DLD1 (cell line): ENCODE data around the gene C4A.
"Not testable (repeated sequence)": the region's sequence is repeated elsewhere in the genome, so short reads cannot be mapped to it uniquely, and the experiment has no call there.

Source experiments
- in situ Hi-C: cut with HindIII; loops from 2 replicates; pipeline ENCODE4 v1.10.0; 2017; ENCODE audit warnings: low sequenced_read_pairs

The C4A gene

GRCh38 chr6:31958741-31959739 is 22.8 kb upstream of the C4A start, which contains the start of the genes NELFE and SKIC2:
Gene NELFE, minus strand, starts transcription at chr6:31958971. Its CDS starts 525 bp downstream, at chr6:31958446.
Gene SKIC2, plus strand, starts transcription at chr6:31959175. Its CDS starts 18 bp downstream, at chr6:31959193.
- in situ Hi-C loops: no loop called here

DNA sequence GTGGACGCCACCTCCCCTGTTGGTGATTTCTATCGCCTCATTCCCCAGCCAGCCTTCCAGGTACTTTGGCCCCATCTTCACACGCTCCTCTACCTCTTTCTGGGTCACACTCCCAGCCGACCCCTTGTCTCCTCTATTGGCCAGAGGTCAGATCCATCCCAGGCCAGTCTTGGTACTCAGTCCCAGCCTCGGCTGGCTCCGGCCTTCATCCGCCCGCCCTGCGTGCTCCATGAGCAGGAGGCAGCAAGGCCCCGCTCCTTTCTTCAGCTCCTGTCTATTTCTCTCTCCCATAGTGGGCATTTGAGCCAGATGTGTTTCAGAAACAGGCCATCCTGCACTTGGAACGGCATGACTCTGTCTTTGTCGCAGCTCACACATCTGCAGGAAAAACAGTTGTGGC is 20.2 kb upstream of the C4A start:
- in situ Hi-C loops: no loop called here

GRCh38 chr6:31963921-31964320 is 17.9 kb upstream of the C4A start:
- in situ Hi-C loops: no loop called here

DNA sequence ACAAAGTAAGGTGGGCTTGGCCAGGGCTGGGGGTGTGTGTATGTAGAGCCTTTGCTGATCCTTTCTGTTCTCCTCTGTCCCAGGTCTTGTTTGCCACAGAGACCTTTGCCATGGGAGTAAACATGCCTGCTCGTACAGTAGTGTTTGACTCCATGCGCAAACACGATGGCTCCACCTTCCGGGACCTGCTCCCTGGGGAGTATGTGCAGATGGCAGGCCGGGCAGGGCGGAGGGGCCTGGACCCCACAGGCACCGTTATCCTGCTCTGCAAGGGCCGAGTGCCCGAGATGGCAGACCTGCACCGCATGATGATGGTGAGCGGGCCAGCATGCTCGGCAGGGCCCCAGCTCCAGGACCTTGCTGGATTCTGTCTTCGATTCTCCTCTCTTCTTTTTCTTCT is 16.2 kb upstream of the C4A start:
- in situ Hi-C loops: no loop called here

- in situ Hi-C loops: no loop called here
Observed at GRCh38 chr6:31966506-31966905, 15.4 kb upstream of the C4A start.

DNA sequence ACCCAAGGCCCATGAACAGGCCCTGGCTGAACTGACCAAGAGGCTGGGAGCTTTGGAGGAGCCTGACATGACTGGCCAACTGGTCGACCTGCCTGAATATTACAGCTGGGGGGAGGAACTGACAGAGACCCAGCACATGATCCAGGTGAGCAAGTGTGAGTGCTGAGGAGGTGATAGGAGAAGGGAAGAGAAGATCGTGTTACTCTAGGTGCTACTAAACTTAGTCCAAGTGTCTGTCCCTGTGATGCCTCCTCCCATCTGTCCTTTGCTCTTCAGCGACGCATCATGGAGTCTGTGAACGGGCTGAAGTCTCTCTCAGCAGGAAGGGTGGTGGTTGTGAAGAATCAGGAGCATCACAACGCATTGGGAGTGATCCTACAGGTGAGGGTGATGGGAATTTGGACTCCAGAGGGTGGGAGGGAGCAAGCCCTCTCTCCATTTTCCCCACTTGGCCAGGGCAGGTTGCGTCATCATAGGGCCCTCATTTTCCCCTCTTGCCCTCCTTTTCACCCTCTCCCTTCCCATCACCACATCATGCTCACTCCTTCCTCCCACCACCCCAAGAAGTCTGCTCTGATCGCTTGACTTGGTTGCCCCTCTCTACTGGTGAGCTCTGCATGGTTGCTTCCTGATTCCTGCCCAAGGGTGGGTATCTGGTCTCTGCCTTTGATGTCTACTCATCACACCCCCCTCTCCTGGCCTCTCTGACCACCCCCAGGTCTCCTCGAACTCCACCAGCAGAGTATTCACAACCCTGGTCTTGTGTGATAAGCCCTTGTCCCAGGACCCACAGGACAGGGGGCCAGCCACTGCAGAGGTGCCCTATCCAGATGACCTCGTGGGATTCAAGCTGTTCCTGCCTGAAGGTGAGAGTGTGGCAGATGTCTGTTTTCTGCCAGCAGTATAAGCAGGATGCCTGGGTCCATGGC is 14.6 kb upstream of the C4A start:
- in situ Hi-C loops: no loop called here

DNA sequence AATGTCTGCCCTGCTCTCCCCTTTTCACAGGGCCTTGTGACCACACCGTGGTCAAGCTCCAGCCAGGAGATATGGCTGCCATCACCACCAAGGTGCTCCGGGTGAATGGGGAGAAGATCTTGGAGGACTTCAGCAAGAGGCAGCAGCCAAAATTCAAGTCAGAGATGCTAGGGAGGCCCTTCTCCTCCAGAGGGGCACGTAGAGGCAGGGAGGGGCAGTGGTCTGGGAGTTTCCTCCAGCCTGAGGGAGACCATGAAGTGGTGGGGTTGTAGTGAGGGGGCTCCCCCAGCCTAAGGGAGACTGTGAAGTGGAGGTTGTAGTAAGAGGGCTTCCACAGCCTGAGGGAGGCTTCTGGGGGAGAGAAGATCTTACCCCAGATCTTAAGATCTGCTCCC is 13.9 kb upstream of the C4A start:
- in situ Hi-C loops: no loop called here

DNA sequence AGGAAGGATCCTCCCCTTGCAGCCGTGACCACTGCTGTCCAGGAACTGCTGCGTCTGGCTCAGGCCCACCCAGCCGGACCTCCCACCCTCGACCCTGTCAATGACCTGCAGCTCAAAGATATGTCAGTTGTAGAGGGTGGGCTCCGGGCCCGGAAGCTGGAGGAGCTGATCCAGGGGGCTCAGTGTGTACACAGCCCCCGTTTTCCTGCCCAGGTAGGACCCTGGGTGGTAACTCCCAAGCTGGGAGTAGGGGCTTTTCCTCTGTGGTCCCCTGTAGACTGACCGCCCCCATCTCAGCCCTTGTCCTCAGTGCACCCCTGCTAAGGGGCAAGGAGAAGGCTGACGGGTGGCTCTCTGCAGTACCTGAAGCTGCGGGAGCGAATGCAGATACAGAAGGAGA is 13.5 kb upstream of the C4A start:
- in situ Hi-C loops: no loop called here

GRCh38 chr6:31968791-31969711 is 12.8 kb upstream of the C4A start:
- in situ Hi-C loops: no loop called here

DNA sequence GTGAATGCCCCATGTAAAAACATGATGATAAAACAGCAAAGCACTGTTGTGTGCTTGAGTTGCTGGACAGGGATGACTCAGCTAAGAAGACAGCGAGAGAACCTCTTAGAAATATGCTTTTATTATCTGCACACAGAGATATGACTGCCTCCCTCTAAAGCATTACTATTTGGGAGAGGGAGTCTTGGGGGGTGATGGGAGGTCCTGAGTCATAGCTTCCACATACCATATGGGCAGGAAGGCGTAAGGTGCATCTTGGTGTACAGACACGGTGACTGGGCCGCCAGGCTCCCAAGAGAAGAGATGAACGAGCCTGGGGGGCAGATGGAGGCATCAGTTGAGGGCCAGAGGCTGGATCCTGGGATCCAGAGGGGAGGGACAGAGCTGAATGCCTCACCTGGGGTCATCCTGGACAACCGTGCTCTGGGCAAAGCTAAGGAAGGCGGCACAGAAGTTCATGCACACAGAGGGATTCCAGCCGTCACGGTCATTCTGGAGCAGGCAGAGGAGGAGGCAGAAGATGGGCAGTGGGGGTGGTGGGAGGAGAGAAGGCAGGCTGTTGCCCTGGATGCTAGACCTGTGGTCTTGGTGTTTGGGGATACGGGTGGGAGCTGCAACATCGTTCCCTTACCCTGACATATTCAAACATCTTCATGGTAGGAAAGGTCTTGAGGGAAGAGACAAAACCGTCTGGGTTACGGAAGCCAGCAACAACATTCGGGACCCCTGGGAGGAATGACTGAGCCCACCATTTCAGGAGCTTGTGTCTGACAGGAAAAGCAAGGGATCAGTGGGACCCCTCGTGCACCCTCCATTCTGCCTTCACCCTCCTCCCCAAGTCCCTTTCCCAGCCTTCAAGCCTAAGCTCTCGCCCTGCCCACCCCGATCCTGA is 11.9 kb upstream of the C4A start:
- in situ Hi-C loops: no loop called here

DNA sequence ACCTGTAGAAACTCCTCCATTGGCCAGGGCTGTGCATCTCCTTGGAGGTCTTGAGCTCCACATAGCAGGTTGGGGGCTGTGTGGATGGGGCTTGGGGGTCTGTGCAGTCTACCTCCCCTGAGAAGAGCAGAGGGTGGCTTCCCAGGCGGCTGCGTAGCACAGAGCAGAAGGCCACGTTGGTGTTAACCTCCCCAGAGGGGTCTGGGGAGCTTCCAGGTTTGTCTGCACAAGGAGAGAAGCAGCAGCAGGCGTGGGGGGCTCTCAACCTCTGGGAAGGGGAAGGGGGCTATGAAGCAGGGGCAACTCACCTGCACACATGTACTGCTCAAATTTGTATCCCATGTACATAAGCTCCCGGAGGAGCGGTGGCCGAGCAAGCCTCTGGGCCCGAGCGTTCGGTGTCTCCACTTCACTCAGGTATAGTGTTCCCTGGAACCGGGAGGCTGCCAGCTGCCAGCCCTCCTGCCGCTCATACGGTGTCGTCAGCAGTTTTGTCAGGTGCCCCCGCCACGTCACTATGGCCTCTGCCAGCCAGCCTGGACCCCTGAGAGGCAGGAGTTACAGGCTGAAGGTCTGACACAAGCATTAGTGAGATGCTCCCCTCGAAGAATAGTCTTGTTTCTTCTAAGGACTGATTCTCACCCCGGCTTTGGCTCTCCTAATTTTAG is 11.1 kb upstream of the C4A start:
- in situ Hi-C loops: no loop called here

DNA sequence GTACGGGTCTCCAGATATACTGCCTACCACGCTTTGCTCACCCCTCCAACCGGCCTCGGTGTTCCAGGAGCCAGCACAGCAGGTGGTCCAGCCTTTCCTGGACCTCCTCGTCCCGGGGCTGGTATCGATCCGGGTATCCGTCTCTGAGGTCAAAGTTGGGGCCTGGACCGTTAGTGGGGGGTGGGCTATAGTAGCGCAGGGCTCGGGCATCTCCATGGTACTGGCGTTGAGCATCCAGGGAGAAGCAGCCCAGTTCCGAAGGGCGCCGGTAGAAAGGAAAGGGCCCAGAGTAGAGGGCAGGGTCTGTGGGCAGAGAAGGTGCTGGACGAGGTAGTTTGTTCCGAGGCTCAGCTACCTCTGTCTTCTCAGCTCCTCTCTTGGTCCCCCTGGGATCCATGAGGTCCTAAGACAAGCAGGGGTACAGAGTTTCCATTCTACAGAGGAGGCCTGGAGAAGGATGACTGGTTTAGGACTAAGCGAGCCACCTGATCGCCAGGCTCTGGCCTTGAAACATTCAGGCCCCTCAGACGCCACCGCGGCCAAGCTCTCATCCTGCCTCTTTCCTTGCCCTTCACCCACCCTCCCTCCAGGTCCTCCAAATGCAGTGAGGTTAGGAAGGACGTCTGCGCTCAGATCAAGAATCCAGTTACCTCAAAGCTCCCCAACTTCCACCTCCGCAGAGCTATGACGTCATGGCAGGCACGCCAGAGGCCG is 10.4 kb upstream of the C4A start:
- in situ Hi-C loops: no loop called here

- in situ Hi-C loops: no loop called here
Observed at GRCh38 chr6:31971993-31972708, 9.7 kb upstream of the C4A start, which contains the start of gene DXO. Gene DXO, minus strand, starts transcription at chr6:31972138. Its CDS starts 463 bp downstream, at chr6:31971675.

GRCh38 chr6:31972709-31973350 is 9.0 kb upstream of the C4A start:
- in situ Hi-C loops: no loop called here

DNA sequence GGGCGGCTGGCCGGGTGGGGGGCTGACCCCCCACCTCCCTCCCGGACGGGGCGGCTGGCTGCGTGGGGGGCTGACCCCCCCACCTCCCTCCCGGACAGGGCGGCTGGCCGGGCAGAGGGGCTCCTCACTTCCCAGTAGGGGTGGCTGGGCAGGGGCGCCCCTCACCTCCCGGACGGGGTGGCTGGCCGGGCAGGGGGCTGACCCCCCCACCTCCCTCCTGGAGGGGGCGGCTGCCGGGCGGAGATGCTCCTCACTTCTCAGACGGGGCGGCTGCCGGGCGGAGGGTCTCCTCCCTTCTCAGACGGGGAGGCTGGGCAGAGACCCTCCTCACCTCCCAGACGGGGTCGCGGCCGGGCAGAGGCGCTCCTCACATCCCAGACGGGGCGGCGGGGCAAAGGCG is 5.8 kb upstream of the C4A start:
- in situ Hi-C loops: not testable (repeated sequence)

DNA sequence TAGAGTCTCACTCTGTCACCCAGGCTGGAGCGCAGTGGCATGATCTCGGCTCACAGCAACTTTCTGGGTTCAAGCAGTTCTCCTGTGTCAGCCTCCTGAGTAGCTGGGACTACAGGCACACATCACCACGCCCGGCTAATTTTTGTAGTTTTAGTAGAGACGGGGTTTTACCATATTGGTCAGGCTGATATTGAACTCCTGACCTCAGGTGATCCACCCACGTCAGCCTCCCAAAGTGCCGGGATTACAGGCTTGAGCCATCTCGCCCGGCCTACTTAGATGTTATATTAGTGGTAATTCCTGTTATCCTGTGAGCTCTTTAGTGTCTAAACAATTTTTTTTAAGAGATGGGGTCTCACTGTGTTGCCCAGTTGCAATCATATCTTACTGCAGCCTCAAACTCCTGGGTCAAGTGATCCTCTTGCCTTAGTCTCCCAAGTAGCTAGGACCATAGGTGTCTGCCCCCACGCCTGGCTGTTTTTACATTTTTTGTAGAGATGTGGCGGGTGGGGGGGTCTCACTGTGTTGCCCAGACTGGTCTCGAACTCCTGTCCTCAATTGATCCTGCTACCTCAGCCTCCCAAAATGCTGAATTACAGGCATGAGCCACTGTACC is 3.9 kb upstream of the C4A start:
- in situ Hi-C loops: no loop called here

DNA sequence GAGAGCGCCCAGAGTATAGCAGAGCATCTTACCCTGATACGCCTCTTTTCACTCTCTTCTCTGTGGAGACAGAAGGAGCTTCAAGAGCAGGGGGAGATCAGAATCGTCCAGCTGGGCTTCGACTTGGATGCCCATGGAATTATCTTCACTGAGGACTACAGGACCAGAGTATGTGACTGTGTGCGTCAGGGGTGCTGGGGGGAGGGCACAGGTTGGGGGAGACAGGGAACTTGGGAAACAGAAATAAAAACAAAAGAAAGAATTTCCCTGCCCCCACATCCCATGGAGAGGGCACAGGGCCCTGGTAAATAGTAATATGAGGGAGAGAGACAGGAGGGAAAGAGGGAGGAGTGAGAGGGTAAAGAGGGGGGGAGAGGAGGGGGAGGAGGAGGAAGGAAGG is 3.0 kb upstream of the C4A start:
- in situ Hi-C loops: no loop called here
